ENCODE results near the gene PYGM.

DNA sequence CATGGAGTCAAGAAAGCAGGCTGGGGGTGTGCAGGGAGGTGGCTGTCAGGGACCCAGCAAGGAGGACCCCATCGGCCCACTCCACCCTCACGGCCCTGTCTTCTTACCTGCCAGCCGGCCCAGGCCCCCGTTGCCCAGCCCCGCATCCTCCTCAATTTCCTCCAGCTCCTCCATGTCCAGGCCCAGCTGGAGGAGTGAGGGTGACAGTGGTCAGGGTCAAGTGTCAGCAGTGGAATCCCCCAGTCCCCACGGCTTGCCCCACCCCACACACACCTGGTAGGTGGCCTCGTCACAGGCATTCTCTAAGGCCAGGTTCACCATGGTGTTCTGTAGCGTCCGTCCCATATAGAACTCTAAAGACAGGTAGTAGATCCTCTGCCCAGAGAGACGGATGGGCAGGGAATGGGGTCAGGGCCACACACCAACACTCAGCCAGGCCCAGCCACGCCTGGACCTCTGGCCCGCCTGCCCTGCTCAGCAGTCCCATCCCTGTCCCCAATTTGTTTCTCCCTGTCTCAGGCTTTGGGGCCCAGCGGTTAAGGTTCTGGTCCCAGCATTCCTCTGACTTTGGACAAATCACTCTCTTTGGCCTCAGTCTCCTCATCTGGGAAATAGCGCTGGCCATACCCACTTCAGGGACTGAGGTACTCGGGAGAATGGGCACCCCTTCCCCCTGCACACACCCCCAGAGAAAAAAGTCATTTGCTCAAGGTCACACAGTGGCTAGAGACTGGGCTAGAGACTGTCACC, 1.3 kb downstream of the PYGM start:
- TF ChIP-seq EZH2 (IDR thresholded peaks at IDR 0.05) (no peak), POLR2AphosphoS5 (IDR thresholded peaks at IDR 0.05; ENCODE audit: borderline replicate concordance, low read depth, low read length) (no peak), FOXP2 (optimal IDR thresholded peaks at IDR 0.05; ENCODE audit: control extremely low read depth, extremely low read length, insufficient read depth) (no peak)
